Activated CD4-positive, alpha-beta T cell treated with anti-CD3 and anti-CD28 coated beads for 24 hours (primary cell): ENCODE measurements around the gene COX6B1.
"Not testable (repeated sequence)": the region's sequence is repeated elsewhere in the genome, so short reads cannot be mapped to it uniquely, and the experiment has no call there.

Source experiments
- DNase-seq, 2 donors: peaks; one replicate each; pipeline ENCODE4 v3.0.0-alpha.2; 2020; ENCODE audit warnings: low read depth in 2 of 2

COX6B1 gene, protein sequence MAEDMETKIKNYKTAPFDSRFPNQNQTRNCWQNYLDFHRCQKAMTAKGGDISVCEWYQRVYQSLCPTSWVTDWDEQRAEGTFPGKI

DNA sequence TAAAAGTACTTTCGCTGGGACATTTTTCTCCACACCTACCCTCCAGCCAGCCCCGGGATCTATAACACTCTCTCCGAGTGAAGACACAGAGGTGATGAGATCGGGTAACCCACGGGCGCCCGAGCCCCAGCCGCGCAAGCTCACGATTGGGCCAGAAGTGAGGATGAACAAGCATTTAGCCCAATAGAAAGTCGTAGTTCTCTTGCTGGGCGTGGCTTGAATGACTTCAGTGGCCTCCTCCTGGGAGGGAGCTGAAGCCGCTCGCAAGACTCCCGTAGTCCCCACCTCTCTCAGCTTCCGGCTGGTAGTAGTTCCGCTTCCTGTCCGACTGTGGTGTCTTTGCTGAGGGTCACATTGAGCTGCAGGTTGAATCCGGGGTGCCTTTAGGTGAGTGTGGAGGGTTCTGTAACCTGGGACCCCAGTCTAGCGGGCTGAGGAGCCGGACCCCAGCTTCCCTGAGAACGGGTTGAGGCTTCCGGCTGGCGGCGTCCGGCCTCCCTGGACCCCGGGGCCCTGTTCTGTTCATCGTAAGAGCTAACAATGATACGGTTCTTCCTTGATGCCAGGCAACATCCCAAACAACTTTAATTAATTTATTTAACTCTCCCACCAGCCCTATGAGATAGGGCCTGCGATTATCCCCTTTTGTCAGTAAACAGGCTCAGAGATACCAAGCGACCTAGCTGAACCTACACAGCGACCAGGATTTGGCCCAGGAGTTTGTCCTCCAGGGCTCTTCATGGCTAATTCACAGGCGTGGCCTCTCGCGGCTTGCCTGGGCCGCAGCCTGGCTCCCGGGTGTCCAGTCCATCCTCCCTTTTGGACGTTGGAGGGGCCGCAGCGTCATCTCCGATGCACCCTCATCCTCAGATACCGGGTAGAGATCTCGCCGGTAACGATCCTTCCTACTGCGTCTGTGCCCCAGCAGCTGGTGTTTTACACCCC is at the start of gene COX6B1:
TSS of gene COX6B1 (plus strand) at position 307 of the 945 bp plus-strand sequence. CDS start 2,921 bp downstream, outside the sequence.
- DNase-seq: peak; percentile 80 to 86

DNA sequence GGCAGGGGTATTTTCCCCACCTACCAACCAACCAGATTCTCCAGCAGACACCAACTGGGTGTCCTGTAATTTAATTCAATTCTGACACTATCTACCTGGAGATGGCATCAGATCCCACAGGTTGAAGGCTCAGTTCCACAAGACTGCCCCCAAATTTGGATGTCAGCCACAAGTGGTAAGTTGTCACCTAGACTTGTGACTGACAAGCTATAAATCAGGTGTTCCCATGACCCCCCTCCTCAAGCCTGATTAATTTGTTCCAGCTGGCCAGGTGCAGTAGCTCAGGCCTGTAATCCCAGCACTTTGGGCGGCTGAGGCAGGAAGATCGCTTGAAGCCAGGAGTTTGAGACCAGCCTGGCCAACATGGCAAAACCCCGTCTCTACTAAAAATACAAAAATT is 46.2 kb upstream of the COX6B1 start:
- DNase-seq: no peak

DNA sequence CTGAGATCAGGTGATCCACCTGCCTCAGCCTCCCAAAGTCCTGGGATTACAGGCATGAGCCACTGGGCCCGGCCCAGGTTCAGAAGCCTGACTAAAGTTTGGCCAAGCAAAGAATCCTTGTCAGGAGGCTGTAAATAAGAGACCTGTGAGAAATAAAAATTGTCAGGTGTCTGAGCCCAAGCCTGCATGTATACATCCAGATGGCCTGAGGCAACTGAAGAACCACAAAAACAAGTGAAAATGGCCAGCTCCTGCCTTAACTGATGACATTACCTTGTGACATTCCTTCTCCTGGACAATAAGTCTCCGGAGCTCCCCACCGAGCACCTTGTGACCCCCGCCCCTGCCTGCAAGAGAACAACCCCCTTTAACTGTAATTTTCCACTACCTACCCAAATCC is 43.7 kb upstream of the COX6B1 start:
- DNase-seq: not testable (repeated sequence)

DNA sequence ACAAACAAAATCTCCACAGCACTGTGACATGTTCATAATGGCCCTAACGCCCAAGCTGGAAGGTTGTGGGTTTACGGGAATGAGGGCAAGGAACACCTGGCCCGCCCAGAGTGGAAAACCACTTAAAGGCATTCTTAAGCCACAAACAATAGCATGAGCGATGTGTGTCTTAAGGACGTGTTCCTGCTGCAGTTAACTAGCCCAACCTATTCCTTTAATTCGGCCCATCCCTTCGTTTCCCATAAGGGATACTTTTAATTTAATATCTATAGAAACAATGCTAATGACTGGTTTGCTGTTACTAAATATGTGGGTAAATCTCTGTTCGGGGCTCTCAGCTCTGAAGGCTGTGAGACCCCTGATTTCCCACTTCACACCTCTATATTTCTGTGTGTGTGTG is 41.0 kb upstream of the COX6B1 start:
- DNase-seq: not testable (repeated sequence)

DNA sequence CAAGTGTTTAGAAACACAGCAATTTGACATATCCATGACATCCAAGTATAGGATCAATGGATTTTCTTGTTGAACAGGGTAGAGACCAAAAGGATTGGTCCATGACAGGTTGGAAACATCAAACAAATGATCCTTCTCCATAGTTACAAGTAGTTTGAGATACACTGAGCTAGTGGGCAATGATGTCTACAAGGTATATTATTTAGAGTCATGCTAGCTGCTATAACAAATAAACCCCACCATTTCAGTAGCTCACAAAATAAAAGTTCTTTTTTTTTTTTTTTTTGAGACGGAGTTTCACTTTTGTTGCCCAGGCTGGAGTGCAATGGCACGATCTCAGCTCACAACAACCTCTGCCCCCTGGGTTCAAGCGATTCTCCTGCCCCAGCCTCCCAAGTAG is 40.5 kb upstream of the COX6B1 start:
- DNase-seq: no peak

DNA sequence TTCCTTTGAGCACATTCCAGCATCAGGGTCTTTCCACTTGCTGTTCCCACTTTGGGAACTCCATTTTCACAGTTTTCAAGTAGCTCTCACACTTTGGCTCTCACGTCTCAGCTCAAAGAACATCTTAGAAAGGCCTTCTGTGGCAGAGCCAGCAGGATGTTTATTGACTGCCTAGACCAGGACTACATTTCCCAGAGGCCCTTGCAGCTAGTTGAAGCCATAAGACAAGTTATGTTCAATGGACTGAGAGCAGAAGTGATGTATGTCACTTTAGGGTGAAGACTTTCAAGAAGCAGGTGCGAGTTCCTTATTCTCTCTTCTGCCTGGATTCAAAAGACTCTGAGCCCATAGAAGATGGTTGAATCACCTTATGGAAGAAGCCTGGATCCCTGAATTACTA is 39.9 kb upstream of the COX6B1 start:
- DNase-seq: no peak

DNA sequence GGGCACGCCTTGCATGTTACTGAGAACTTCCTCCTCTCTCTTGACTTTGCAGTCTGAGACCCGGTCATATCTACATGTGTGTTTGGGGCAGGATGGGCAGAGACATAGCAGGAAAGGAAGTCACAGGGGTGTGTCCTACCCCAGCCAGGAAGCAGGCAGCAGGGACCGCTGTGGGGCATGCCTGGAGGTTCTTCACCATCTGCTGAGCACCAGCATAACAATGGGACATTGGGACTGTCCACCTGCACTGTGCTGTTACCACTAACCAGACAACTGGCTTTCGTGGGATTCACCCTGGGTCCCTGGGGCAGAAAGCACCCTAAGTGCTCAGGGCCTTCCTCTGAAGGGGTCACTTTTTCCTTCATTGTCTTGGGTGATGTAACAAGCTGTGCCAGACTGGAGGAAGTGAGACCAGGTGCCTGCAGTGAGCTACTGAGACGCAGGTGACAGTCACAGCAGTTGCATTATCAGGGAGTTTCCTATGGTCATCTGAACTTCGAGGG is 38.2 kb upstream of the COX6B1 start:
- no peak for DNase-seq

DNA sequence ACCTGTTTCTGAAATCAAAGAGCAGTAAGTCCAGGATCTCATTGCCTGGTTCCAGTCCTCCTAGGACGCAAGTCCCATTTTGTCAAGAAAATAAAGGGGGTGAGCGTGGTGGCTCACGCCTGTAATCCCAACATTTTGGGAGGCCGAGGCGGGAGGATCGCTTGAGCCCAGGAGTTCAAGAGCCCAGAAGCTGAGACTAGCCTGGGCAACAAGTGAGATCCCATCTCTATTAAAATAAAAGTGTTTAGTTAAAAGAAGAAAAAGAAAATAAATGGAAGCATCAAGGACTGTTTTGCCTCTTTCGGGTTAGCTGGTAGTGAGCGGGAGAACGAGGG is 35.9 kb upstream of the COX6B1 start:
- no peak for DNase-seq

DNA sequence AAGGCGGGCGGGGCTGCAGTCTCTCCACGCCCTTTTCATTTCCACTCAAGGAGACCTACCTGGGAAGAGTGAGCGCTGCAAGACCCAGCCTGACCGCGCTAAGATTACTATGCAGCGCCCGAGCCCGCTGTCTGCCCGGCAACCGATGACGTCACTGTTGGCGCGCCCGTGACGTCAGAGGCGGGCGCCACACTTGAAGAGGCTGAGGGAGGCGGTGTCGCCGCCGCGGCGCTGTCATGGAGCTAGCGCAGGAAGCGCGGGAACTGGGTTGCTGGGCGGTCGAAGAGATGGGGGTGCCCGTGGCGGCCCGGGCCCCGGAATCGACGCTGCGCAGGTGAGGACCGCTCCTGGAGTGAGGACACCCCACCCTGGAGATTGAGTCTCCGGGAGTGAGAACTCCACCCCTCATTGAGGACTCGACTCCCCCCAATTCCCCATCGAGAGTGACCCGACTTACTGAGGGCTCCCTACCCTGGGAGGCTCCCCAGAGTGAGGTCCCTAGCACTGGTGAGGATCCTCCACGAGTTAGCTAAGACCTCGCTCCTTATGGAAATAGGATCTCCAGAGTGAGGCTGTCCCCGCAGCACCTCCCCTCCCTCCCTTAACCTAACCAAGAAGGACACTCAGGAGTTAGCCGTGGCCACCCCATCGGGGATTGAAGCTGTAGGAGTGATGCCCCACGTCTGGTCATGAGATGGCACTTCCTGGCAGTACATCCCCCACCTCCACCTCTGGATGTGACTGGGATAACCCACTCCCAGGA is 35.4 kb upstream of the COX6B1 start, which contains the start of gene HAUS5:
TSS of gene HAUS5 (plus strand) at position 177 of the 763 bp plus-strand sequence. CDS start at position 237, 60 bp downstream.
- DNase-seq: peak; percentile 91 to 94

DNA sequence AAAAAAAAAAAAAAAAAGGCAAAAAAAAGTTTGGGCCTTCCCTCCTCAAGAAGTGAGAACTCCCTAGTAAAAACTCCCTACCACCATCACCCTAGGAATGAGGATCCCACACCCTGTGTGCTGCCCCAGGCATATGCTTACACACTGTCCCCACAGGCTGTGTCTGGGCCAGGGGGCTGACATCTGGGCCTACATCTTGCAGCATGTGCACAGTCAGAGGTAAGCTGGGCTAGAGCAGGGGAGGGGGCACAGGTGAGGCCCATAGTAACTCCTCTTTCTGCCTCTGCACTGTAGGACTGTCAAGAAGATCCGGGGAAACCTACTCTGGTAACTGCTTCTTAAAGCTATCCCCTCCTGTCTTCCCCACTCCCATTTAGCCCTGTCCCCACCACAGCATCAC is 34.5 kb upstream of the COX6B1 start:
- DNase-seq: no peak

DNA sequence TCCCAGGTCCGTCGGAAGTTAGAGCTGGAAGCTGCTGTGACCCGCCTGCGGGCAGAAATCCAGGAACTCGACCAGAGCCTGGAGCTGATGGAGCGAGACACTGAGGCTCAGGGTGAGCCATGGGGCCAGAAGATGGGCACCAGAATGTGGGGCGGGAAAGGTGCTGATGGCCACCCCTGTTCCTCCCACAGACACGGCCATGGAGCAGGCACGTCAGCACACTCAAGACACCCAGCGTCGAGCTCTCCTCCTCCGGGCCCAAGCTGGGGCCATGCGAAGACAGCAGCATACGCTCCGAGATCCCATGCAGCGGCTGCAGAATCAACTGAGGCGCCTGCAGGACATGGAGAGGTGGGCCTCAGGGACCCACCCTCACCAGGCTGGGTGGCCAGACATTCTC is 33.1 kb upstream of the COX6B1 start:
- no peak for DNase-seq

DNA sequence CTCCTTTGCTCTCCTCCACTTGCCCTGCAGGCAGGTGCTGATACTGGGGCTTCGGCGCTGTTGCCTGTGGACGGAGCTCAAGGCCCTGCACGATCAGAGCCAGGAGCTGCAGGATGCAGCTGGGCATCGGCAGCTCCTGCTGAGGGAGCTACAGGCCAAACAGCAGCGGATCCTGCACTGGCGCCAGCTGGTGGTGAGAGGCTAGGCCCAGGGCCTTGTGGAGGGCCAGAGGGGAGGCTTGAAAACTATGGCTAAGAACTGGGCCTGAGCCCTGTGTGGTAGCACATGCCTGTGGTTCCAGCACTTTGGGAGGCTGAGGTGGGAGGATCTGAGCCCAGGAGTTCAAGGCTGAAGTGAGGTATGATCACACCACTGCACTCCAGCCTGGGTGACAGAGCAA is 29.3 kb upstream of the COX6B1 start:
- DNase-seq: no peak

DNA sequence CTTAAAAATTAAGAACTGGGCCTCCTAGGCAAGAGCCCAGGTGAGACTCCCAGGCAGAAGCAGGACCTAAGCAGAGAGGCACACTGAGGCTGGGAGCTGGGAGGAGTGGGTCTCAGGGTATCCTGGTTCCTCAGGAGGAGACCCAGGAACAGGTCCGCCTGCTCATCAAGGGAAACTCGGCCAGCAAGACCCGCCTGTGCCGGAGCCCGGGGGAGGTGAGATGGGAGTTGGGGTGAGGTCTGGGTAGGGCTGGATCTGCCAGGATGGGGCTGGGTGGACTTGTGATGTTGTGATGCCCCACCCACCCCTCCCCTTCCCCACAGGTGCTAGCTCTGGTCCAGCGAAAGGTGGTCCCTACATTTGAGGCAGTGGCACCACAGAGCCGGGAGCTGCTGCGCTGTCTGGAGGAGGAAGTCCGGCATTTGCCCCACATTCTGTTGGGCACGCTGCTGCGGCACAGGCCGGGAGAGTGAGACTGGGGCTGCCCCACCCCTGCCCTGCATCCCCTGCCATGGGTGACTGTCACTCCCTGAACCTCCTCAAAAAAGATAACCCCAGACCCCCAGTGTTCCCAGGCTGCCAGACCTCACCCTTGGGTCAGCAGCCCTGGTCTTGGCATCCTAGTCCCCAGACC is 28.7 kb upstream of the COX6B1 start:
- no peak for DNase-seq

DNA sequence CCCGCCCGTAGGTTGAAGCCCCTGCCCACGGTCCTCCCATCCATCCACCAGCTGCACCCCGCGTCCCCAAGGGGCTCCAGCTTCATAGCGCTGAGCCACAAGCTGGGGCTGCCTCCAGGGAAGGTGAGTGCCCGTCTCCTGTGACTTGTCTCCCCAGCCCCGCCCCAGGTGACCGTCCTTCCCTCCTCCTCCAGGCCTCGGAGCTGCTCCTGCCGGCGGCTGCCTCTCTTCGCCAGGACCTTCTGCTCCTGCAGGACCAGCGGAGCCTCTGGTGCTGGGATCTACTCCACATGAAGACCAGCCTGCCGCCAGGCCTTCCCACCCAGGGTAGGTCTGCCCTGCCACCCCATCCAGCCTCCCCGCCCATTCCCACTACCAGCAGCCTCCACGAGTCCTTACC is 28.1 kb upstream of the COX6B1 start:
- no peak for DNase-seq

DNA sequence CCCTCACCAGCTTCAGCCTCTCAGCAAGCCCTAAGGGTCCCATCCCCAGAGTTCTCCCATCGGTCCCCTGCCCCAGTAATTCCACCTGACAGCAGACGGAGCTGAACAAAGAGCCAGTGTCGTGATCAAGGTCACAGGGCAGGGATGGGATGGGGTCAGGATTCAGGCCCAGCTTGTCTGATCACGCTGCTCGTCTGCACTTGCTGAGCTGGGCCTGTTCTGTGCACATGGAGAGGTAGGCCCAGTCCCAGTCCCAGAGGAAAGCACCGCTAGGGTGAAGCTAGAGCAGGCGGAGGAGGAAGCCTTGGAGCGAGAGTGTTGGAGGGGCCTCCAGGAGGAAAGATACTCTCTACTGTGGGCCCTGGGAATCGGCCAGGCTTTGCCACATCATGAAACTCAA is 26.4 kb upstream of the COX6B1 start:
- DNase-seq: no peak

DNA sequence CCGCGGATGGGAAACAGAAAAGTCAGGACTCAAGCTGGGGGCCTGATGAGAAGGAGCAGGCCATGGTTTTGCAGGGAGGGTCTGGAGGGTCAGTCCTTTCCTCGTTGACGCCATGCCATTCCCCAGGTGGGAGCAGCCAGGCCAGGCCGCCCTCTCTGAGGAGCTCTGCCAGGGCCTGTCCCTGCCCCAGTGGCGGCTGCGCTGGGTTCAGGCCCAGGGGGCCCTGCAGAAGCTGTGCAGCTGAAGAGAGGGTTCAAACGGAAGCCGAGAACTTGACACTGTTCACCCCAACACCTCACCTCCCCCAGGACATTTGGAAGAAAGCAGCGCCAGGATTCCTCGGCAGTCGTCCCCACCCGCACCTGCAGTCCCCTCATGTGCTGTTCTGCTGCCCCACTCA is 25.4 kb upstream of the COX6B1 start:
- DNase-seq: no peak

DNA sequence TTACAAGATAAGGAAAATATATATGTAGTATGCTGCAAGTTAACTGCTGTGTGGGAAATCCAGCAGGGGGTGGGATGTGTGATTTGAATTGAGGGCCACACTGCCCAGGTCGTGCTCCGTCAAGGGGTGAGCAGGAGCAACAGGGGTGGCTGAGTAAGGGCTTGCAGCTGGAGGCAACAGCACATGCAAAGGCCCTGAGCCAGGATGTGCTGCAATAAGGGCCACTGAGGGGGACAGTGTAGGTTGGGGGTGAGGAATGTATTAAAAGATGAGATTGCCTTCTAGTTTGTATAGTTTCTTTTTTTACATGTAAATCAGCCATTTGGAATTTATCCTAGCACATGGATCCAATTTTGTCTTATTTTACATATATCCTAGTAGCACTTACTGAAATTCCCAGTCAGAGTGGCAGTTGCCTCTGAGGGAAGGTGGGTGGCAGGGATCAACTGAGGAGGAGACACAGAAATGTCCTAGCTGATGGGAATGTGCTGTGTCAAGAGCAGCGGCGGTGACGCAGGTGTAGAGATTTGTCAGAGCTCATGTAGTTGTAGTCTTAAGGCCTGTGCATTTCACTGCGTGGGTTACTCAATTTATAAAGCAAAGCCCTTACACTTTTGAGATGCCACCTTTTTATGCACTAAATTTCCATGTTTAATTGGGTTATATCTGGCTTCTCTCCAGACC is 24.7 kb upstream of the COX6B1 start:
- DNase-seq: no peak

DNA sequence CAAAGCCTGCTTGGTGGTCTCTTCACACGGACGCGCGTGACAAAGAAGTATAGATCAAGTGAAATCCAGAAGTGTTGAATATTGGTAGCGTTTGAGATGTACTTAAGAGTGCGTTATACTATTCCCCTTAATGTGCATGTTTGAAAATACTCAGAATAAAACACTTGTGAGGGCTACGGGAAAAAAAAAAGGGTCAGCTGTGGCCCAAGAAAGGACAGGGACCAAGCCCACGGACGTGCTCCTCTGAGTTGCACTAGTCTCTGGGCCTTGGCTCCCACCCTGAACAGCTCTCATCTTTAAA is 19.9 kb upstream of the COX6B1 start:
- DNase-seq: no peak

DNA sequence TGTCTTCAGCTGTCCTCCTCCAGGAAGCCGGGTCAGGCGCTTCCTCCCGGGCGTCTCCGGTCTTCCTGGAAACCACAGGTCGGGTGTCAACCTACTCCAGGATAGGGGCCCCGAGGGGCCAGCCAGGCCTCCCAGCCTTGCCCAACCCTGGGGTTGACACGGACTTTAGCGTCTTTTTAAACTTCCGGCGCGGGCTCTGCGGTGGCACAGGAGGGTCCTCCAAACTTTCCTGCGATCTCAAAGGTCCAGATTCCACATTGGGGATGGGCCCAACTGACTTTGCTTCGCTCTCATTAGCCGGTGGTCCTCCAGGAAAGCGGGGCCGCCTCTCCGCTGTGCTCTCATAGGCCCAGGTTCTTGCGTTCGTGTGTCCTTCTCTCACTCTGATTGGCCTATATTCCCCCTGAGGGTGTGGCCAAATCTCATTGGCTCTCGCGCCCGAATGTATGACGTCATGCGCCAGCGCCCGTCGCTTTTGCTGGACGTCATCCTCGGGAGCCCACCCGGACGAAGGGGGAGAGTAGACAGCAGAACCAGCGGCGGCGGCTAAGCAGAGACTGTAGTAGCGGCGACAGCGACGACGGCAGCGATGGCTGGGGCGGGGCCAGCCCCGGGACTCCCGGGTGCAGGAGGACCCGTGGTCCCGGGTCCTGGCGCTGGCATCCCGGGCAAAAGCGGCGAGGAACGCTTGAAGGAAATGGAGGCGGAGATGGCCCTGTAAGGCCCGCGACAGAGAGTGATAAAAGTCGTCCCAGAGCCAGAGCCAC is 19.4 kb upstream of the COX6B1 start, which contains the start of gene RBM42:
TSS of gene RBM42 (plus strand) at position 472 of the 767 bp plus-strand sequence. CDS start at position 590, 118 bp downstream.
- peak; percentile 92 to 93 for DNase-seq

DNA sequence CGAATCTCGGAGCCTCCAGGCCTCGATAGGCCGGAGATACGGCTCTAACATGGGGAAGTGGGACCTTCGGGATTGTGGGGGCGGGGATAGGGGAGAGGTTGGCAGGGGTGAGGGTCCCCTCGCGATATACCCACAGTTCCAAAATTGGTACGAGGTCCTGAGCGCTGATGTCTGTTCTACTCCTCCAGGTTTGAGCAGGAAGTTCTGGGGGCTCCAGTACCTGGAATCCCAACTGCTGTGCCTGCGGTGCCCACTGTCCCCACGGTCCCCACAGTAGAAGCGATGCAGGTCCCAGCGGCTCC is 18.8 kb upstream of the COX6B1 start:
- DNase-seq: no peak
